ENCODE measurements around the gene MSI2.

MSI2 gene

GRCh38 chr17:57457188-57457587 lies 200.9 kb downstream of the MSI2 start:
- Histone ChIP-seq H3K27ac (no peak overlapping the region), H3K4me3 (no peak overlapping the region), H3K9ac (ENCODE audit: insufficient read length) (no peak overlapping the region), H3K36me3 (ENCODE audit: insufficient read depth, low read length) (no peaks in the 10 kb centered on the region), H3K9me3 (ENCODE audit: low read depth, low read length) (no peaks in the 10 kb centered on the region)
- no peak for DNase-seq (ENCODE audit: low read depth, low spot score)
- no peak for TF ChIP-seq POLR2AphosphoS5 (IDR thresholded peaks at IDR 0.05; ENCODE audit: borderline replicate concordance, low read depth, low read length)
- no peak for TF ChIP-seq EZH2 (IDR thresholded peaks at IDR 0.05)
- no peak for TF ChIP-seq FOXP2 (optimal IDR thresholded peaks at IDR 0.05; ENCODE audit: control extremely low read depth, extremely low read length, insufficient read depth)

GRCh38 chr17:57458718-57459285 lies 202.5 kb downstream of the MSI2 start:
- TF ChIP-seq FOXP2 (optimal IDR thresholded peaks at IDR 0.05; ENCODE audit: control extremely low read depth, extremely low read length, insufficient read depth), result no peak
- no peak for TF ChIP-seq EZH2 (IDR thresholded peaks at IDR 0.05)
- TF ChIP-seq POLR2AphosphoS5 (IDR thresholded peaks at IDR 0.05; ENCODE audit: borderline replicate concordance, low read depth, low read length), result no peak
- Histone ChIP-seq H3K9ac (ENCODE audit: insufficient read length) (no peak overlapping the region), H3K36me3 (ENCODE audit: insufficient read depth, low read length) (no peaks in the 10 kb centered on the region), H3K9me3 (ENCODE audit: low read depth, low read length) (no peaks in the 10 kb centered on the region), H3K27ac (no peak overlapping the region), H3K4me3 (no peak overlapping the region)
- DNase-seq (ENCODE audit: low read depth, low spot score), result no peak

- Histone ChIP-seq H3K27ac (no peak overlapping the region), H3K4me3 (no peak overlapping the region), H3K36me3 (ENCODE audit: insufficient read depth, low read length) (no peaks in the 10 kb centered on the region), H3K9ac (ENCODE audit: insufficient read length) (no peak overlapping the region), H3K9me3 (ENCODE audit: low read depth, low read length) (no peaks in the 10 kb centered on the region)
- TF ChIP-seq POLR2AphosphoS5 (IDR thresholded peaks at IDR 0.05; ENCODE audit: borderline replicate concordance, low read depth, low read length), result no peak
- TF ChIP-seq FOXP2 (optimal IDR thresholded peaks at IDR 0.05; ENCODE audit: control extremely low read depth, extremely low read length, insufficient read depth), result no peak
- no peak for TF ChIP-seq EZH2 (IDR thresholded peaks at IDR 0.05)
- DNase-seq (ENCODE audit: low read depth, low spot score), result no peak
Measured at GRCh38 chr17:57459286-57459915, 203.1 kb downstream of the MSI2 start.

- Histone ChIP-seq H3K4me3 (no peak overlapping the region), H3K36me3 (ENCODE audit: insufficient read depth, low read length) (no peaks in the 10 kb centered on the region), H3K9ac (ENCODE audit: insufficient read length) (no peak overlapping the region), H3K27ac (no peak overlapping the region), H3K9me3 (ENCODE audit: low read depth, low read length) (no peaks in the 10 kb centered on the region)
- DNase-seq (ENCODE audit: low read depth, low spot score), result no peak
- TF ChIP-seq POLR2AphosphoS5 (IDR thresholded peaks at IDR 0.05; ENCODE audit: borderline replicate concordance, low read depth, low read length) (no peak), EZH2 (IDR thresholded peaks at IDR 0.05) (no peak), FOXP2 (optimal IDR thresholded peaks at IDR 0.05; ENCODE audit: control extremely low read depth, extremely low read length, insufficient read depth) (no peak)
Measured at GRCh38 chr17:57461082-57461481, 204.8 kb downstream of the MSI2 start.

GRCh38 chr17:57462007-57462579 lies 205.8 kb downstream of the MSI2 start:
- no peak overlapping the region for H3K27ac ChIP-seq
- no peak overlapping the region for H3K4me3 ChIP-seq
- TF ChIP-seq FOXP2 (optimal IDR thresholded peaks at IDR 0.05; ENCODE audit: control extremely low read depth, extremely low read length, insufficient read depth) (no peak), EZH2 (IDR thresholded peaks at IDR 0.05) (no peak), POLR2AphosphoS5 (IDR thresholded peaks at IDR 0.05; ENCODE audit: borderline replicate concordance, low read depth, low read length) (no peak)
- H3K36me3 ChIP-seq (ENCODE audit: insufficient read depth, low read length), result no peaks in the 10 kb centered on the region
- no peak overlapping the region for H3K9ac ChIP-seq (ENCODE audit: insufficient read length)
- no peak for DNase-seq (ENCODE audit: low read depth, low spot score)
- H3K9me3 ChIP-seq (ENCODE audit: low read depth, low read length), result no peaks in the 10 kb centered on the region

GRCh38 chr17:57463103-57463885 lies 207.0 kb downstream of the MSI2 start:
- Histone ChIP-seq H3K4me3 (no peak overlapping the region), H3K9ac (ENCODE audit: insufficient read length) (no peak overlapping the region), H3K36me3 (ENCODE audit: insufficient read depth, low read length) (no peaks in the 10 kb centered on the region), H3K27ac (no peak overlapping the region), H3K9me3 (ENCODE audit: low read depth, low read length) (no peaks in the 10 kb centered on the region)
- TF ChIP-seq POLR2AphosphoS5 (IDR thresholded peaks at IDR 0.05; ENCODE audit: borderline replicate concordance, low read depth, low read length) (no peak), EZH2 (IDR thresholded peaks at IDR 0.05) (no peak), FOXP2 (optimal IDR thresholded peaks at IDR 0.05; ENCODE audit: control extremely low read depth, extremely low read length, insufficient read depth) (no peak)
- DNase-seq (ENCODE audit: low read depth, low spot score), result no peak

- no peaks in the 10 kb centered on the region for H3K9me3 ChIP-seq (ENCODE audit: low read depth, low read length)
- no peak overlapping the region for H3K4me3 ChIP-seq
- H3K27ac ChIP-seq, result no peak overlapping the region
- TF ChIP-seq POLR2AphosphoS5 (IDR thresholded peaks at IDR 0.05; ENCODE audit: borderline replicate concordance, low read depth, low read length), result no peak
- TF ChIP-seq FOXP2 (optimal IDR thresholded peaks at IDR 0.05; ENCODE audit: control extremely low read depth, extremely low read length, insufficient read depth), result no peak
- no peak for TF ChIP-seq EZH2 (IDR thresholded peaks at IDR 0.05)
- DNase-seq (ENCODE audit: low read depth, low spot score), result no peak
- no peak overlapping the region for H3K9ac ChIP-seq (ENCODE audit: insufficient read length)
- H3K36me3 ChIP-seq (ENCODE audit: insufficient read depth, low read length), result no peaks in the 10 kb centered on the region
Measured at GRCh38 chr17:57464191-57464864, 208.0 kb downstream of the MSI2 start.

GRCh38 chr17:57465610-57466009 lies 209.3 kb downstream of the MSI2 start:
- H3K27ac ChIP-seq, result no peak overlapping the region
- H3K36me3 ChIP-seq (ENCODE audit: insufficient read depth, low read length), result no peaks in the 10 kb centered on the region
- TF ChIP-seq EZH2 (IDR thresholded peaks at IDR 0.05) (no peak), FOXP2 (optimal IDR thresholded peaks at IDR 0.05; ENCODE audit: control extremely low read depth, extremely low read length, insufficient read depth) (no peak), POLR2AphosphoS5 (IDR thresholded peaks at IDR 0.05; ENCODE audit: borderline replicate concordance, low read depth, low read length) (no peak)
- no peak overlapping the region for H3K4me3 ChIP-seq
- DNase-seq (ENCODE audit: low read depth, low spot score), result no peak
- H3K9me3 ChIP-seq (ENCODE audit: low read depth, low read length), result no peaks in the 10 kb centered on the region
- no peak overlapping the region for H3K9ac ChIP-seq (ENCODE audit: insufficient read length)

Data from SK-N-MC (cell line).